ENCODE measurements around the gene ZC3H7A.

DNA sequence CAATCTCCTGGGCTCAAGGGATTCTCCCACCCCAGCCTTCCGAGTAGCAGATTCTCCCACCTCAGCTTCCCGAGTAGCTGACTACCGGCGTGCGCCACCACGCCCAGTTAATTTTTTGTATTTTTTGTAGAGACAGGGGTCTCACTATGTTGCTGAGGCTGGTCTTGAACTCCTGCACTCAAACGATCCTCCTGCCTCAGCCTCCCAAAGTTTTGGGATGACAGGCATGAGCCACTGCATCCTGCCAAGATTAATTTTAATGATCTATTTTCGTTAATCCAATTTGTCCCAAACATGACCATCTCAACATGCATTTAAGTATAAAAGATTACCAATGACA, 1.2 kb downstream of the ZC3H7A start:
- TF ChIP-seq, protein P1, sequence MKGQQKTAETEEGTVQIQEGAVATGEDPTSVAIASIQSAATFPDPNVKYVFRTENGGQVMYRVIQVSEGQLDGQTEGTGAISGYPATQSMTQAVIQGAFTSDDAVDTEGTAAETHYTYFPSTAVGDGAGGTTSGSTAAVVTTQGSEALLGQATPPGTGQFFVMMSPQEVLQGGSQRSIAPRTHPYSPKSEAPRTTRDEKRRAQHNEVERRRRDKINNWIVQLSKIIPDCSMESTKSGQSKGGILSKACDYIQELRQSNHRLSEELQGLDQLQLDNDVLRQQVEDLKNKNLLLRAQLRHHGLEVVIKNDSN (CRISPR knock-in tag; IDR thresholded peaks at IDR 0.05), result no peak
- TF ChIP-seq, protein P2, sequence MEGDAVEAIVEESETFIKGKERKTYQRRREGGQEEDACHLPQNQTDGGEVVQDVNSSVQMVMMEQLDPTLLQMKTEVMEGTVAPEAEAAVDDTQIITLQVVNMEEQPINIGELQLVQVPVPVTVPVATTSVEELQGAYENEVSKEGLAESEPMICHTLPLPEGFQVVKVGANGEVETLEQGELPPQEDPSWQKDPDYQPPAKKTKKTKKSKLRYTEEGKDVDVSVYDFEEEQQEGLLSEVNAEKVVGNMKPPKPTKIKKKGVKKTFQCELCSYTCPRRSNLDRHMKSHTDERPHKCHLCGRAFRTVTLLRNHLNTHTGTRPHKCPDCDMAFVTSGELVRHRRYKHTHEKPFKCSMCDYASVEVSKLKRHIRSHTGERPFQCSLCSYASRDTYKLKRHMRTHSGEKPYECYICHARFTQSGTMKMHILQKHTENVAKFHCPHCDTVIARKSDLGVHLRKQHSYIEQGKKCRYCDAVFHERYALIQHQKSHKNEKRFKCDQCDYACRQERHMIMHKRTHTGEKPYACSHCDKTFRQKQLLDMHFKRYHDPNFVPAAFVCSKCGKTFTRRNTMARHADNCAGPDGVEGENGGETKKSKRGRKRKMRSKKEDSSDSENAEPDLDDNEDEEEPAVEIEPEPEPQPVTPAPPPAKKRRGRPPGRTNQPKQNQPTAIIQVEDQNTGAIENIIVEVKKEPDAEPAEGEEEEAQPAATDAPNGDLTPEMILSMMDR (IDR thresholded peaks at IDR 0.05), result no peak
